NK-92 (cell line): ENCODE measurements around the gene JMJD1C.
"Not testable (repeated sequence)": the region's sequence is repeated elsewhere in the genome, so short reads cannot be mapped to it uniquely, and the experiment has no call there.

Source experiments
- DNase-seq: peaks from one replicate; lab custom pipeline; 2025; ENCODE audit not compliant: unreplicated experiment; lab: John Stamatoyannopoulos, UW

Gene JMJD1C

DNA sequence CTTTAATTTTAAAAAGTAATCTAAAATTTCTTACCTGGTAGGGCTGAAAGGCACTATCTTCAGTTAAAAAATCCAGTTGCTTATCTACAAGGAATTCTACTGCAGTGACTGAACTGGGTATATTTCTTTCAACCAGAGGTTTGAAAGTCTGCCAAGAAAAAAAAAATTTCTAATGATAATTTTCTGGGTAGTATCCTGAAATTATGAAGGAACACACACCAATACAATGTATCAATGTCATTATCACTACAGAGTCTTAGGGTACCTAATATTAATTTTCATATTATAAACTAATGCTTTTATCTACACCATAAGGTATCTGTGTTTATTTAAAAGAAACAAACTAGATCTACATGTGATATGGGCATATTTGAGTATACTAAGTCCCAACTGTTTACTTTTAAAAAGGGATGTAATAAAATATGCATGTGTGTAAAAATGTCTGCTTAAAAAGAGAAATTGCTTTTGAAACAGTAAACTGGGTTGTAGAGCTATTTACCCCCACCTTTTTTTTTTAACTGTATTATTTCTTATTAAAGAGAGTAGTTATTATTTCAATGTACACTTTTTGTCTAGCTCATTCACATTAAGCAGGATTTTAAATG is 201.1 kb downstream of the JMJD1C start:
- DNase-seq, result no peak

DNA sequence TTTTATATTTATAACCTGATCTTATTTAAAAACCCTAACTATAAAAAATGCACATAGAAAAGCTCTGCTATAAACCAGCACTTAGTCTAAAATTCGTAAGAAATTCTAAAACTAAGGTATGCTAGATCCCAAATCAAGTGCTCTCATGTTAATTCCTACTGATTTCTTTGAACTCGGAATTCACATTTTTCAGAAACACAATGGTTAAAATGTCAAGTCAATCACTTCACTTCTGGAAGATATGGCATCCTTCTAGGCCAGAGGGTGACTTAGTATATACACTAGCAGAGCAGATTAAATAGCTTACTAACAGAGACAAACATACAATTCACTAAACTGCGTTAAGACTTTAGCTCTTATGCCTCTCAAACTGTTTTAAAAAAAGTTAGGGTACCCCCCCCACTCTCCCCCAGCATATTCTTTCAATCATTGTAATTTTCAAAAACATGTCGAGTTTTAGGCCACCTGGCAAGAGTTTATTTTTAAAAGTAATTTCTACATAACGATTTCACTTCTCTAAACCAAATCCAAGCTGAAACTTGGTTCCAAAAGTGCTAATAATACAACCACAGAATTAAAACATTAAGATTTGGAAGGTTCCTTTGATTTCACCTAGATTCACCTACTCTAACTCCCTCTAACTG is 203.2 kb downstream of the JMJD1C start:
- DNase-seq, result no peak

DNA sequence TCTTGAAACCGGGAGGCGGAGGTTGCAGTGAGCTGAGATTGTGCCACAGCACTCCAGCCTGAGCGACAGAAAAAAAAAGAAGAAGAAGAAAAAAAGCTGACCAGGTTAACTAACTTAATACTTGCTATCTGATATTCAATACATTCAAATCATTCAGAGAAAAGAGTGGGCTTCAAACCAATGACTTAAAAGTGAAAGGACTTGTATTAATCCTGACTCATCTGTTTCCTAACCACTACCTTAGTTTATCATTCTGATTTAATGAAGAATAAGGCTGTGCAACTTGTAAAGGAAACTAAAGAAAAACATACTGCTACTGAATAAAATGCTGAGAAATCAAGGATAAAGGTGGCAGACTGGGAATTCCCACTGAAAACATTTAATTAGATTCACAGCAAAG is 204.3 kb downstream of the JMJD1C start:
- DNase-seq, result no peak

DNA sequence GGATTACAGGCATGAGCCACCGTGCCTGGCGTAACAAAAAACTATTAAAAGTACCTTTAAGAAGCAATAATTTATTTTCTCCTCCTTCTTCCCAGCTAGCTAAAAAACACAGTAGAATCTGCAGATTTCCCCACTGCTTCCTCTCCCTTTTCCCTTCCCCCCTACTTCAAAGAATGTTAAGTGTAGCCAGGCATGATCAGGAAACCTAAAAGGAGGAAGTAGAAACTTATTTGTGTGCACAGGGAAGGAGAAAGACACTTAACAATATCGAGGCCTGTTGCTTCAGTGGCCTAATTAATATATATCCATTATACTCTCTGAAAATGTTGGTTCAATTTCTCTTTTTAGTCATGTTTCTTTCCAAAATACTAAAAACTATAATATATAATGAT is 204.9 kb downstream of the JMJD1C start:
- DNase-seq, result no peak

DNA sequence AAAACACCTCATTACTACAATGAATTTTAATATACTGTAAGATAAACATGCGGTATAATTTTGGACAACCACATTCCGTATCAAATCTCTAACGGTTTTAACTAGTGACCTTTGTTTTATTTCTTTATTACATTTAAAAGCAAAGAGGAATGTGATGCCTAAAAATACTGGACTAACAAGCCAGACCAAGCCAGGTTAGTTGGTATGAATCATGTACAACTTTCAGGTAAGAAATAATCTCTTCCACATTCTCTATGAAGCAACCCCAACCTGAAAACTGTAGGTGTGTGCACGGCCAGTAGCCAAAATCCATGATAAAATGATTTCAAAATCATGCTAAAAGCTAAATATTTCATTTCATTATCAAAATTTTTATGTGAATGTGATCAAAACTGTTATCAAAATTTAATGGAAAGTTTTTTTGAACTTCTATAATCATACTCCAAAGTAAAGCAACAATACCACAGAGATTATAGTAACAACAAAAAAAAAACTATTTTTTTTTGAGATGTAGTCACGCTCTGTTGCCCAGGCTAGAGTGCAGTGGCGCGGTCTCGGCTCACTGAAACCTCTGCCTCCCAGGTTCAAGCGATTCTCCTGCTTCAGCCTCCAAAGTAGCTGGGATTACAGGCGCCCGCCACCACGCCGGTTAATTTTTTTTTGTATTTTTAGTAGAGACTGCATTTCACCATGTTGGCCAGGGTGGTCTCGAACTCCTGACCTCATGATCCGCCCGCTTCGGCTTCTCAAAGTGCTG is 205.5 kb downstream of the JMJD1C start:
- no peak for DNase-seq

DNA sequence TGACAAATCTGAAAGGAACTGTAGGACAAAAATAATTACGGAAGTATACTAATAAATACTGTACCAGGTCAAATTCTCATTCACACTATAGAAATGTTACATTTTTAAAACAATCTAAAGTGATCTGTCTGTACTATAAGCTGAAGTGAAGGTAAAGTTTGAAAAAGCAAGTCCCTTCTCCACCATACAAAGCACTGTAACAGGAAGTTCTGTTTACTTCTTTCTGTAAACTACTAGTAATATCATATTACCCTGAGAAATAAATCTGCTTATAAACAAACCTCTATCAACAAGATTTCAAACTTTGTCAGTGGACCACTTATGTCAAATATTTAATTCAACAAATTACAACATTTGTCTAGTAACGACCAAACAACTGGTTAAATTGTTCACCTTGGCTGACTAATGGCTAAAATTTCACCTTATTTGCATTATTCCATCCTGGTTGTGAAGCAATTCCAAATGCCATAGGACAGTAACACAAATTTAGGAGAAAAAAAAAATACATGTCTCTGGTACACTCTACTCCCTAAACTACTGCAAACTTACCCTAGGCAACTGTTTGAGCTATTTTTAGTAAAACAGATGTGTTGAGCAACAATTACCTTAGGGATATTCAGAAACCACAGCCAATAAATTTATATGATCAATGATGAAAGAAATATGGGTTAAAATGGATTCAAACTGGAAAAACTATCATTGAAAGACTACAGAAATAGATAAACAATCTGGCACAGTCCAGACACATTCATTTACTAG is 206.7 kb downstream of the JMJD1C start:
- DNase-seq, result no peak

DNA sequence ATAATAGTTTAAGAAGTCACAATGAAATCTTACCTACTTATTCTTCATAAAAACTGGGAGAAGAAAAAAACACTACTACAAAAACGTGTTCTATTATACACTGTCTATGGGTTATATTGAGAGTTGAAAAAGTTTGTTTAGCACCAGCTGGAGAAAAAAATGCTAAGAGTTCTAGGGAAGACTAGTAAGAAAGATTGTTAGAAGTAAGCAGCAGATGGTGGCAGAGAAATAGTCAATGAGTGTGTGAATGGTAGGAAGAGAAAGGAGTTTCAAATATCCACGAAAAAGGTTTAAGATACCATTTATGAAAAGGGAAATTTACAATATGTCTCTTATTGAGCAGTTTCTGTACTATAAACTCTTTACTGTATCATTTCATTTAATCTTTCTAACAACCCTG is 208.0 kb downstream of the JMJD1C start:
- no peak for DNase-seq

DNA sequence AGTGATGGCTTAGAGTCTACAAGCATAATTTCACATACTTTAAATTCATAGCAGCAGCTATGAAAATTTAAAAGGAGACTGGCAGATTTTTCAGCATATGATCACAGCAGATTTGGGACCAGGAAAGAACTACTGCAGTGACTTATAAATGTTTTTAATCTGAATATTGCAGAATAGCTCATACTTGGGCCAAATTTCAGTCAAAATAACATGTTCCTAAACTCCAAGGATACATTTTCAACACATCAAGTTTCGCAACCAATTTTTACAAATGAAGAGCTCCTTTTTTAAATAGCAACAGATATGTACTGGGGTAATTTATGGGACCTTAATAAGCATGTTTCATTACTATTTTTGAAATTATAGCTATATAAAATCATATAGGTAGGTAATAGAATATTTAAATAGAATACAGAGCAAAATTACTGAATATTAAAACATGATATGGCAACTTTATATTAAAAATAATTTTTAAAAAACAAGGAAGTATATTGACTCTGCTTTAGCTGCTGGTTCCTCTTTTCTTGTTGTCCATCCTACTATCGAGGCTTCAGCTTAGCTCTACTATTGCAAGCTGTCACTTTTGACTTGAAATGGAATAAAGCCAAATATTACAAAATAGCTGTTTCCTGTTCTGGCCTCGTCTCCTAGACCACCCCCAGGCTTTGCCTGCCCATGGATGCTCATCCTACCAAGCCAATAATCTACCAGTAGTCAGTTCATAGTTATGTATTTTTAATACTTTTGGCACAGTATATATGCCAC is 209.6 kb downstream of the JMJD1C start:
- DNase-seq, result no peak

DNA sequence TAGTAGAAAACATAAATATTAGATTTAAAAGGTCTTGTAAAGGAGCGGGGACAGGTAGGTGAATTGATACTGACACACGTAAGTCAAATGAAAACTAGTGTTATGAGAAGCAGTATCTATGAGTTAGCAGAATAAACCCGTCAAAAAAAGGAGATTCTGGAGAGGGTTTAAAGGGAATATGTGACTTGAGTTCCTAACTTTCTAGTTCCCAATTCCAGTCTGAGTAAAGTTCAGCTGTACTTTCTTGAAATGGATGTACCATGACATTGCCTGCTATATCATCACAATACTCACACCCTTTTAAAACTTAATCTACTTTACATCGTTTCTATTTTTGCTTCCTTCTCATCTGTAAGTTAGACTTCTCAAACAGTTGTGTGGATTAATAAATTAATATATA is 210.5 kb downstream of the JMJD1C start:
- no peak for DNase-seq

DNA sequence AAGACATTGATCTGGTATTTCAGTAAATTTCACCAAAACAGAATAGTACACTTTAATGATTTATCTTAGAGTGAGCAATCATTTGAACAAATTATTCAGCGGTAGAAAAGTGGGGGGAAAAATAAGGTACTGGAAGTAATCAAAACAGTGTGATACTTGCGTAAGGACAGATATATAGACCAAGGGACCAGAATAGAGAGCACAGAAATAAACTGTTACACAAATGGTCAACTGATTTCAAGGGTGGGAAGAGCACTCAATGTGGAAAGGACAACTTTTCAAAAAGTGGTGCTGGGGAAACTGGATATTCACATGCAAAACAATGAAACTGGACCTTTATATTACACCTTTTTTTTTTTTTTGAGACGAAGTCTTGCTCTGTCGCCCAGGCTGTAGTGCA is 212.7 kb downstream of the JMJD1C start:
- no peak for DNase-seq

DNA sequence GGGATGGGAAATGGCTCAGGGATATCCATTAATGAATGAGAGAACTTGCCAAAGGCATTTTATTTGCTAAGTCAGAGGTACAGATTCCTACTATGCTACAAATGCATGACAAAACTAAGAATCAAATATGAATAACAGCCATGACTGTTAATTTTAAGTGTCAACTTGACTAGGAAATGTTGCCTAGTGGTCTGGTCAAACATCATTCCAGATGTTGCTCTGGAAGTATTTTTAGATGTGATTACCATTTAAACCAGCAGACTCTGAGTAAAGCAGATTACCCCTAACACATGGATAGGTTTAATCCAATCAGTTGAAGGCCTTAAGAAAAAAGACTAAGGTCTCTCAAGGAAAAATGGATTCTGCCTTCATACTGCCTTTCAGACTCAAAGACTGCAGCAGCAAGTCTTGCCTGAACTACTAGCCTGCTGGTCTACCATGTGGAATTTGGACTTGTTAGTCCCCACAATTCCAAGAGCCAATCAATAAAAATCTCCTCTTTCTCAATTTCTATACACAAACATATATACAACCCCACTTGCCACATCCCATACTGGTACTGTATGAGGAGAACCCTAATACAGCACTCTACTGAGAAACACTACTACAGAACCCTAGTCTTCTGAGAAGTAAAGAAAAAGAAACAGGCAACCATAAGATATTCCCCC is 213.5 kb downstream of the JMJD1C start:
- DNase-seq, result no peak

DNA sequence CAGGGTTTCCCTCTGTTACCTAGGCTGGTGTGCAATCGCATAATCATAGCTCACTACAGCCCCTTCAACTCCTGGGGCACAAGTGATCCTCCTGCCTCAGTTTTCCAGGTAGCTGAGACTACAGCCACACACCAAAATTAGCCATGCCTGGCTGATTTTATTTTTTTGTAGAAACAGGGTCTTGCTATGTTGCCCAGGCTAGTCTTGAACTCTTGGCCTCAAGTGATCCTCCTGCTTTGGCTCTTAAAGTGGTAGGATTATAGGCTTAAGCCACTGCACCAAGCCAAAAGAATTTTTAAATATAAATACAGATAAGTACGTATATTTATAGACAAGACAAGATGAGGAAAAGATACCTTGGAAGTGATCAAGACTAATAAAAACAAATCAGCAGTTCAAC is 215.7 kb downstream of the JMJD1C start:
- DNase-seq, result no peak

DNA sequence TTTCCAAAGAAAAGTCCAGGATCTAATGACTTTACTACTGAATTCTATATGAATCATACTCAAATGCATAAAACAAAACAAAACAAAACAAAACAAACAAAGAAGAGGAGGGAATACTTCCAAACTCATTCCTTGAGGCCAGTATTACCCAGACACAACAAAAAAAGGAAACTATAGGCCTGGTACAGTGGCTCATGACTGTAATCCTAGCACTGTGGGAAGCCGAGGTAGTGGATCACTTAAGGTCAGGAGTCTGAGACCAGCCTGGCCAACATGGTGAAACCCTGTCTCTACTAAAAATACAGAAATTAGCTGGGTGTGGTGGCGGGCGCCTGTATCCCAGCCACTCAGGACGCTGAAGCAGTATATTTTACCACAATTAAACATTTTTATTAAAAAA is 218.0 kb downstream of the JMJD1C start:
- DNase-seq, result no peak

DNA sequence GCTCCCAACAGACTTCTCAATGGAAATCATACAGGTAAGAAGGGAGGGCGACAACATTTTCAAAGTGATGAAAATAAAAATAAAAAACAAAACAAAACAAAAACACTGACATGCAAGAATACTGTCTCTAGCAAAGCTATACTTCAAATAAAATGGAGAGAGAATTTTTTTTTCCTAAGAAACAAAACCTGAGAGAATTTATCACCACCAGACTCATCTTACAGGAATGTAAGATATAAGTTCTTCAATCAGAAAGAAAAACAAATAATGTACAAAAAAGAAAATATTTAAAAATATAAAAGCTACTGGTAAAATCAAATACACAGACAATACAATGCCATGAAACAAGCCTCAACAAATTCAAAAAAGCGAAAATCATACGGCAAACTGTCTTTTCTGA is 219.4 kb downstream of the JMJD1C start:
- no peak for DNase-seq

DNA sequence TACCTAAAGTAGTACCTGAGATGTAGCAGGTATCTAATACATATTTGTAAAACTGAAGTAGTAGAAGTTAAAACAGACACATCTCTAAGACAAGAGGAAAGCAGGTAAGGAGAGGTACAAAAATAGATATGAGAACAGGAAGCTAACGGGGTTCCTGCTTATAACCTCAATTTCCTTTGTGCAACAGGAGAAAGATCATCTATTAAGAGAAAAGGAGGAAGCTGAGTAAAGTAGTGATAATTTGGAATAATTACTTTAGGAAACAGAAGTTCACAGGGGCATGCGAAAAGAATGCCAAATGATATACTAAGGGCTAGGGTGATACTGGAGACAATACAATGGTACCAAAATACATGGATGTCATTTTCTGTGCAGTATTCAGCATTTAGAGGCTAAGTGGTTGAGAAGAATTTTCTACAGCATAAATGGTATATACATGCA is 223.9 kb downstream of the JMJD1C start:
- no peak for DNase-seq

DNA sequence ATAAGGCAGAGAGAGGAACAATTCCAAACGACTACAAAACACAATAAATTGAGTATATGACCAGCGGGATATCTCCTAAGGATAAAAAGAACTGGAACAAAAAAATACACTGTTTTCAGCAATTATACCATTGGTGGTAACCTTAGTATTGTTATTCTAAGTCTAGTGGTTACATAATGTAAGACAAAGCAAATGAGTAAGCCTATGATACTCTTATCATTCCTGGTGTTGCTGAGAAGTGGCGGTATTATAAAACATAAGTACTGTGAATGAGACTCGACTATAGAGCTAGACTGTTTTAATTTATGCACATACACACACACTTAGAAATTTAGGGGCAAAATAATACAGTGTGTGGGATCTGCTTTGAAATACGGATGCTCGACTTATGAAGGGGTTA is 225.0 kb downstream of the JMJD1C start:
- no peak for DNase-seq

DNA sequence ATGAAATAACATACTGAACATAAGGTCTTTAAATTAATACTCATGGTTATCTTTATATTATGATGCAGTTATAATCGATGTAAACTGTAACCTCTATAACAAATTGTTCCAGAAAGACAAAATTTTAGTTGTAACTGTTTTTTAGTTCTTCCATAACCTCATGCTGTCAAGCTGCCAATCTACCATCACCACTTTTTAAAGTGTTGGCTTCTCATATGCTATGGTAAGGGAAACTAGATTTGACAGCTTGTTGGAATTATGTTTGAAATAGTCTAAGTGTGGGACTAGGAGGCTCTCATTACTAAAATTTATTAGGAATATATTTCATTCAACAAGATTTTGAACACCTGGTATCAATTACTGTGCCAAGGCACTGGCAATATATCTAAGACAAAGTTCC is 227.3 kb downstream of the JMJD1C start:
- no peak for DNase-seq

DNA sequence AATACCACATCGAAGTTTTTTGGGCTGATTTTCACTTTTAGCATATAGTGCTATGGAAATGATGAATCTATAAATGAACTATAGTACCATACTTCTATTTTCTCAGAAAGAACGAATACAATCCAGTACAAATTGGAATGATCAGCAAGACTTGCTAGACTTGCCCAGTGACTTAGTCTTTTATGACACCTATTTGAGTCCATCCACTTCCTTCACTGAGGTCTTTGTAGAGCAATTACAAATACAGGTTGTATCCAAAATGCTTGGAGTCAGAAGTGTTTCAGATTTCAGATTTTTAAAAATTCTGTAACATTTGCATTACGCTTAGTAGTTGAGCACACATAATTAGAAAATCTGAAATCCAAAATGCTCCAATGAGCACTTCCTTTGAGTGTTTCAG is 228.4 kb downstream of the JMJD1C start:
- no peak for DNase-seq

DNA sequence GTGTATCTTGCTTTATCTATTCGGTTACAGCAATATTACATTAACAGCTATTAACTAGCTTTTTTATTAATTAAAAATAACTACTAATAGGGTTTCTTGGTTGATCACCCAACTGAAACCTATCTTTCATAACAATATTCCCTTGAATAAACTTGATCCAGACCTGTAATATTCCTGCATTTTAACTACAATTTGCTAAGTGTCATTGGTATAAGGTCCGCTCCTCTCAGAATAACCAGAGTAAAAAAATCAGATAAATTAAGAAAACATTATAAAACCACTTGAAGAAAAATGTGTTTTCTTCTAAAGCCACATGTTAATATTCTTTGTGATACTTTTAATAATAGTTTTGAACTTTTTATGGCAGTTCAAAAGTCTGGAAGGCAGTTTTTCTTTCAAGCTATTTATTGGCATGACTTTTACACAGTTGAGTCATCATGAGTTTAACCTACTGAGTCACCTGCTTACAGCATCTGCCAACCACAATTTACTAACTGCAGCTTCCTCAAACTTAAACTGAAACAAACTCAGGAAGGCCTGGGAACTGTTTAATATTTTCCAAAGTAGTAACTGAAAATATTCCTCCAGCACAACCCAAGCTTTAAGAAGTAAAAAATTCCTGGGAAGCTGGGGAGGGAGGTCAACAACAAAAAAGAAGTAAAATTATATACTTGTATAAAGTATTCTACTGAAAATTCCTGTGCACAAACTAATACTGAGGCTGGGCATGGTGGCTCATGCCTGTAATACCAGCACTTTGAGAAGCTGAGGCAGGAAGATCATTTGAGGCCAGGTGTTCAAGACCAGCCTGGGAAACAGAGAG is 229.5 kb downstream of the JMJD1C start:
- no peak for DNase-seq

DNA sequence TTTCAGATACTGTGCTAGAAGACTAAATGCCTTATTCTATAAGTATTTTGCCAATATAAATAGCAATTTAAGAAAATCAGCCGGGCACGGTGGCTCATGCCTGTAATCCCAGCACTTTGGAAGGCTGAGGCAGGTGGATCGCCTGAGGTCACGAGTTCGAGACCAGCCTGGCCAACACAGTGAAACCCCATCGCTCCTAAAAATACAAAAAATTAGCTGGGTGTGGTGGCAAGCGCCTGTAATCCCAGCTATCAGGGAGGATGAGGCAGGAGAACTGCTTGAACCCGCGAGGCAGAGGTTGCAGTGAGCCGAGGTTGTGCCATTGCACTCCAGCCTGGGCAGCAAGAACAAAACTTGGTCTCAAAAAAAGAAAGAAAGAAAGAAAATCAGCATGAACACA is 230.6 kb downstream of the JMJD1C start:
- DNase-seq, result not testable (repeated sequence)
